Measurements from ENCODE around the gene ROBO1. TPM values are rescaled to one million over a fixed set of nuclear protein-coding genes. Genes with fewer than 3 reads are reported as not detected.
A peak's percentile ranks its signal among the peaks of the same experiment; 100 is the strongest.

The ROBO1 gene
- total and polyA plus RNA-seq, 2 donors (not counting 1 experiment from before 2014, with no cell fraction given) = 0.27 to 3.2 TPM

- Mint-ChIP-seq H3K9me3 (ENCODE audit: insufficient read depth) (peaks cover 3% of the 10 kb centered on the region), H3K27ac (no peak overlapping the region), H3K4me3 (no peak overlapping the region), H3K4me1 (no peaks in the 10 kb centered on the region), H3K27me3 (no peaks in the 10 kb centered on the region)
- no peak for DNase-seq
- Histone ChIP-seq H3K36me3 (replicated peaks in 1 of 2; ENCODE audit: control extremely low read depth in 1 of 2, control insufficient read depth in 1 of 2, extremely low read depth in 1 of 2, insufficient read depth in 2 of 2, low read length in 1 of 2) (no peaks in the 10 kb centered on the region), H3K27ac (ENCODE audit: low read length in 2 of 2) (no peak overlapping the region), H3K27me3 (replicated peaks in 1 of 4; ENCODE audit: control extremely low read depth in 1 of 4, control insufficient read depth in 3 of 4, insufficient read depth in 4 of 4, low read length in 3 of 4) (no peaks in the 10 kb centered on the region), H3K4me3 (ENCODE audit: control extremely low read depth in 1 of 5, extremely low read depth in 1 of 5, insufficient read depth in 1 of 5, low read depth in 2 of 5, low read length in 4 of 5) (no peak overlapping the region), H3K9me3 (ENCODE audit: control extremely low read depth in 1 of 3, control insufficient read depth in 2 of 3, insufficient read depth in 1 of 3, low read length in 2 of 3) (no peaks in the 10 kb centered on the region), H3K9ac (ENCODE audit: low read length) (no peak overlapping the region), H3K79me2 (ENCODE audit: control insufficient read depth, insufficient read depth, low read length) (no peaks in the 10 kb centered on the region), H4K20me1 (ENCODE audit: control insufficient read depth, insufficient read depth, low read length, poor library complexity, severe bottlenecking) (no peaks in the 10 kb centered on the region), H2AFZ (ENCODE audit: insufficient read depth, low read depth, low read length, poor library complexity, severe bottlenecking) (no peak overlapping the region), H3K4me1 (ENCODE audit: control insufficient read depth in 2 of 2, insufficient read depth in 2 of 2, low read length in 2 of 2) (no peaks in the 10 kb centered on the region), H3K4me2 (replicated peaks; ENCODE audit: low read depth, low read length, poor library complexity, severe bottlenecking) (no peak overlapping the region)
- no peak for TF ChIP-seq EZH2 (IDR thresholded peaks at IDR 0.05; ENCODE audit: borderline replicate concordance, insufficient read depth, low read depth, low read length, poor library complexity, severe bottlenecking)
- no peak for TF ChIP-seq CTCF (IDR thresholded peaks at IDR 0.05)
- ChIA-PET CTCF (interaction anchor here (1.2 kb wide), 1 partner anchor 8 kb away, joined by 3 read pairs; no protein-coding TSS in a partner anchor), POLR2A (no interaction called here)
- intact Hi-C loops (cut with micrococcal nuclease) = no loop called here
- ATAC-seq (ENCODE audit: low read depth) = no peak
Observed at GRCh38 chr3:79094654-79095053, 673.1 kb downstream of the ROBO1 start.

GRCh38 chr3:79086514-79086913 is 681.3 kb downstream of the ROBO1 start:
- DNase-seq = peak; percentile 3
- Histone ChIP-seq H2AFZ (ENCODE audit: insufficient read depth, low read depth, low read length, poor library complexity, severe bottlenecking) (no peak overlapping the region), H4K20me1 (ENCODE audit: control insufficient read depth, insufficient read depth, low read length, poor library complexity, severe bottlenecking) (no peaks in the 10 kb centered on the region), H3K9me3 (ENCODE audit: control extremely low read depth in 1 of 3, control insufficient read depth in 2 of 3, insufficient read depth in 1 of 3, low read length in 2 of 3) (no peaks in the 10 kb centered on the region), H3K27me3 (replicated peaks in 1 of 4; ENCODE audit: control extremely low read depth in 1 of 4, control insufficient read depth in 3 of 4, insufficient read depth in 4 of 4, low read length in 3 of 4) (no peaks in the 10 kb centered on the region), H3K4me1 (ENCODE audit: control insufficient read depth in 2 of 2, insufficient read depth in 2 of 2, low read length in 2 of 2) (no peaks in the 10 kb centered on the region), H3K79me2 (ENCODE audit: control insufficient read depth, insufficient read depth, low read length) (no peaks in the 10 kb centered on the region), H3K27ac (ENCODE audit: low read length in 2 of 2) (no peak overlapping the region), H3K36me3 (replicated peaks in 1 of 2; ENCODE audit: control extremely low read depth in 1 of 2, control insufficient read depth in 1 of 2, extremely low read depth in 1 of 2, insufficient read depth in 2 of 2, low read length in 1 of 2) (no peaks in the 10 kb centered on the region), H3K9ac (ENCODE audit: low read length) (no peak overlapping the region), H3K4me2 (replicated peaks; ENCODE audit: low read depth, low read length, poor library complexity, severe bottlenecking) (no peak overlapping the region), H3K4me3 (ENCODE audit: control extremely low read depth in 1 of 5, extremely low read depth in 1 of 5, insufficient read depth in 1 of 5, low read depth in 2 of 5, low read length in 4 of 5) (no peak overlapping the region)
- Mint-ChIP-seq H3K9me3 (ENCODE audit: insufficient read depth) (no peaks in the 10 kb centered on the region), H3K4me3 (no peak overlapping the region), H3K27ac (no peak overlapping the region), H3K4me1 (no peaks in the 10 kb centered on the region), H3K27me3 (no peaks in the 10 kb centered on the region)
- WGBS (ENCODE audit: insufficient coverage) = 0% methylated on average over 1 of the region's 6 CpGs
- intact Hi-C loops (cut with micrococcal nuclease) = no loop called here
- no peak for ATAC-seq (ENCODE audit: low read depth)
- CTCF ChIA-PET = interaction anchor here (0.6 to 1.6 kb wide), 4 partner anchors 9 to 73 kb away, joined by 3 to 5 read pairs (median 4); no protein-coding TSS in a partner anchor
- POLR2A ChIA-PET = no interaction called here
- no peak for TF ChIP-seq EZH2 (IDR thresholded peaks at IDR 0.05; ENCODE audit: borderline replicate concordance, insufficient read depth, low read depth, low read length, poor library complexity, severe bottlenecking)
- peak; percentile 50 for TF ChIP-seq CTCF (IDR thresholded peaks at IDR 0.05)

Measured in B cell (primary cell).